NB4 (cell line): Measurements from ENCODE around the gene SHANK1.

Source experiments
- DNase-seq: peaks from one replicate; pipeline ENCODE4 v3.0.0; 2010; ENCODE audit warnings: low read depth
- H3K4me3 ChIP-seq: one replicate; pipeline ENCODE4 v1.5.1; 2011; ENCODE audit warnings: mild to moderate bottlenecking, low read depth, low read length, moderate library complexity
- MYC ChIP-seq: IDR thresholded peaks from 2 replicates; pipeline ENCODE4 v1.6.1; 2011; ENCODE audit warnings: low read depth, low read length
- POLR2A ChIP-seq: IDR thresholded peaks from 2 replicates; pipeline ENCODE4 v1.6.1; 2011; ENCODE audit warnings: mild to moderate bottlenecking; ENCODE audit not compliant: insufficient read length; ENCODE audit errors: extremely low read depth
- TF ChIP-seq, protein P1 (sequence below): IDR thresholded peaks from 2 replicates; pipeline ENCODE4 v1.6.1; 2011; ENCODE audit warnings: low read depth, low read length
- TF ChIP-seq, protein P2 (sequence below): IDR thresholded peaks from one replicate; pipeline ENCODE4 v1.5.1; 2012; ENCODE audit warnings: low read depth, low read length

The SHANK1 gene

DNA sequence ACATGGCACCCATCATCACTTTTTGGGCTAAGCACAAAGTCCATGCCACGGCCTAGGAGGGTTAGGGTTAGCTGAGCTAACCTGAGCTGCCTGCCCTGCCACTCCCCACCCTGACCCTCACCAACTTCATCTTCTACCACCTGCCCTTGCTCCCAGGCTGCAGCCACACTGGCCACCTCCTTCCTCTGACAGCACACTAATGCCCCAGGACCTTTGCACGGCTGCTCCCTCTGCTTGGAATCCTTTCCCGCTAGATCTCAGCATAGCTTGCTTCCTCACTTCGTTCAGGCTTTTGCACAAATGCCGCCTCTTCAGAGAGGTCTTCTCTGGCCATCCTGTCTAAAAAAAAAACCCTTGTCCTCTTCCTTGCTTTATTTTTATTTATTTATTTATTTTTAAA is 13.2 kb downstream of the SHANK1 start:
- no peak overlapping the region for H3K4me3 ChIP-seq
- TF ChIP-seq, protein P1, sequence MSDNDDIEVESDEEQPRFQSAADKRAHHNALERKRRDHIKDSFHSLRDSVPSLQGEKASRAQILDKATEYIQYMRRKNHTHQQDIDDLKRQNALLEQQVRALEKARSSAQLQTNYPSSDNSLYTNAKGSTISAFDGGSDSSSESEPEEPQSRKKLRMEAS, result no peak
- TF ChIP-seq MYC (no peak), POLR2A (no peak)
- TF ChIP-seq, protein P2, sequence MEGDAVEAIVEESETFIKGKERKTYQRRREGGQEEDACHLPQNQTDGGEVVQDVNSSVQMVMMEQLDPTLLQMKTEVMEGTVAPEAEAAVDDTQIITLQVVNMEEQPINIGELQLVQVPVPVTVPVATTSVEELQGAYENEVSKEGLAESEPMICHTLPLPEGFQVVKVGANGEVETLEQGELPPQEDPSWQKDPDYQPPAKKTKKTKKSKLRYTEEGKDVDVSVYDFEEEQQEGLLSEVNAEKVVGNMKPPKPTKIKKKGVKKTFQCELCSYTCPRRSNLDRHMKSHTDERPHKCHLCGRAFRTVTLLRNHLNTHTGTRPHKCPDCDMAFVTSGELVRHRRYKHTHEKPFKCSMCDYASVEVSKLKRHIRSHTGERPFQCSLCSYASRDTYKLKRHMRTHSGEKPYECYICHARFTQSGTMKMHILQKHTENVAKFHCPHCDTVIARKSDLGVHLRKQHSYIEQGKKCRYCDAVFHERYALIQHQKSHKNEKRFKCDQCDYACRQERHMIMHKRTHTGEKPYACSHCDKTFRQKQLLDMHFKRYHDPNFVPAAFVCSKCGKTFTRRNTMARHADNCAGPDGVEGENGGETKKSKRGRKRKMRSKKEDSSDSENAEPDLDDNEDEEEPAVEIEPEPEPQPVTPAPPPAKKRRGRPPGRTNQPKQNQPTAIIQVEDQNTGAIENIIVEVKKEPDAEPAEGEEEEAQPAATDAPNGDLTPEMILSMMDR, result no peak
- no peak for DNase-seq

DNA sequence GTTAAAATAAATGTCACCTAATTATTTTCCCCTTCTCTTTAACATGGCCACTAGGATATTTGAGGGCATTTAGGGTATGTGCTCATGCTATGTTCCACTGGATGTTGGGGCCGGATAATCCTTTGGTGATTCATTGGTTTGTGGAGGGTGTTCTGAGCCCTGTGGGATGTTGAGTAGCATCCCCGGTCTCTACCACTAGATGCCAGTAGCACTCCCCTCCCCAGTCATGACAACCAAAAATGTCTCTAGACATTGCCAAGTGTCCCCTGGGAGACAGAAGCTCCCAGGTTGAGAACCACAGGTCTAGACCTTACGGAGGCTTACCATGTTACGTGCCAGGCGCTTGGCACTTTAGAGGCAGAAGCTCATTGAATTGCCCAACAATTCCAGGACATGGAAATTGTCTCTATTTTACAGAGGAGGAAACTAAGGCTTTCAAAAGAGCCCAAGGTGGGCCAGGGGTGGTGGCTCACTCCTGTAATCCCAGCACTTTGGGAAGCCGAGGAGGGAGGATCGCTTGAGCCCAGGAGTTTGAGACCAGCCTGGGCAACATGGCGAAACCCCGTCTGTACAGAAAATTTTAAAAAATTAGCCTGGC is 14.1 kb downstream of the SHANK1 start:
- peak; percentile 87 for DNase-seq
- H3K4me3 ChIP-seq, result no peak overlapping the region
- TF ChIP-seq, protein P2, result peak; percentile 89
- TF ChIP-seq POLR2A, result no peak

DNA sequence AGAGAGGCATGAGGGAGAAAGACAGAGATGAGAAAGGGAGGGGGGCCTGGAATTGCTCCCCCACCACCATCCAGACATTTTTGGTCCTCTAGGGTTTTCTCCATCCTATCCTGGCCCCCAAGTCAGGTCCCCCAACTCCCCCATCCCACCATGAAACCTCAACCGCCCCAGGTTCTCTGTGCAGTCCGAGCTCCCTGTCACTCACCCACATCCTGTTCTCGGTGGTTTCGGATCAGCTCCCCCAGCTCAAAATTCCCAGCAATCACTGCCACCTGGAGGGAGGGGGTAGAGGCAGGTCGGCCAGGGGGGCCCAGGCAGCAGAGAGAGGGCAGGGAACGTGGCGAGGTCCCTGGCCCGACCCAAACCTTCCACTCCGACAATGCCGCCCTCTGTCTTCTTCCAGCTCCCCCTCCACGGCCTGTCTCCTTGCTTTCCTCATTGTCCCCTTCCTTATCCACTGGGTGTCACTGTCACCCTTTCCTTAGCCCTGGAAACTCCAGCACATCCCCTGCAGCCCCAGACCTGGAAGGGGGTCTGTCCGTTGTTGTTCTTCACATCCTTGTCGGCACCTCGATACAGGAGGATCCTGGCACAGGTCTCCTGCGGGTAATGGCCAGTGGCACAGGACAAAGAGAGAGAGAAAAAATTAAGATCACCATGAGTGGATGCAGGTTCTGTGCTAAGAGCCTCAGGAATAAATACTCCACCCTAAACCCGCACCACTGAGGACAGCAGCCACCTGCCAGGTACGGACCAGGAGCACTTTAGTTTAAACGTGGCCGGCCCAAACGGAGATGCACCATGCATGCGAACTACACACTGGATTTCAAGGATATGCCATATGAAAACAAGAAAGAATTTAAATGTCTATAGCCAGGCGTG is 15.4 kb downstream of the SHANK1 start:
- H3K4me3 ChIP-seq, result no peak overlapping the region
- peak; percentile 30 for DNase-seq

DNA sequence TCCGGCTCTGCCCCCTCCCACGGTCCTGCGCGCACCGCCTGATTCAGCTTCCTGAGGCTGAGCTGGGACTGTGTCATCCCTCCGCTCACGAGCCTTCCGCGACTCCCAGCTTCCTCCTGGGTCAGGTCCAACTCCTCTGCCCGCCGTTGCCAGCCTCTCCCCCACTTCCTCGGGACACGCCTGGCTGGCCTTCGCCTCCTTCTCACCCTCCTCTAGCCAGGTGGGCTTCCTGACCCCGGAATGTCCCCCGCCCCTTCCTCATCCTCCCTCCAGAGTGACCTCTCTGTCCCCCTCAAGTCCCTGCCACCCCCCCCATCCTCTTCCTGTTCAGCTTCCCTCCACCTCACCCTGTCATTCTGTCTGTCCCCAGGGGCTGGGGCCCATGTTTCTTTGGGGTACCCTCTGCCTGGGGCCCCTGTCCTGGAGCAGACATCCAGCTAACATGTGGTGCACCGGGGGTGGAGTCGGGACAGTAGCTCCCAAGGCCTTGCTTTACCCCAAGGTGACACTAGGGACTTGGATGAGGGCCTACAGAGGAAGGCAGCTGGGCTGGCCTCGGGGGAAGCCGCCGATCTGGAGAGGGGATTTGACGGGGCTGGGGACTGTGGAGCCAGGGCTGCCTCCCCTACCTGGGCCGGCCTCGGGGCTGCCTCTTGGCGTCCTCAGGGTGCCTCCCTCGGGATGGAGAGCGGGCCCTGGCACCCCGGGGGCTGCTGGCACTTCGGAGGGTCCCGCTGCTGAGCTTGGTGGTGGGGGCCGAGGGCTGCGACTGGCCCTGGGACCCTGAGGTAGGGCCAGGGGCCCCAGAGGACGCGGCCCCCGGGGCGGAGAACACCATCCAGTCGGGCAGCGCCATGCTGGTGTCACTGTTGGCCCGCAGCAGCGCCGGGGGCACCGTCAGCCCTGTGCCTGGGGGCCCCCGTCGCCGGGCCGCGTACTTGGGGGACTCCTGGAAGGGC is 16.5 kb downstream of the SHANK1 start:
- DNase-seq, result no peak
- TF ChIP-seq, protein P1, result no peak
- no peak for TF ChIP-seq POLR2A
- TF ChIP-seq MYC, result no peak
- TF ChIP-seq, protein P2, result no peak
- H3K4me3 ChIP-seq, result no peak overlapping the region

More for the DNA sequence above, 15.4 kb downstream of the SHANK1 start:
- TF ChIP-seq, protein P2, result no peak
- TF ChIP-seq, protein P1, result no peak
- TF ChIP-seq POLR2A, result no peak
- TF ChIP-seq MYC, result no peak

DNA sequence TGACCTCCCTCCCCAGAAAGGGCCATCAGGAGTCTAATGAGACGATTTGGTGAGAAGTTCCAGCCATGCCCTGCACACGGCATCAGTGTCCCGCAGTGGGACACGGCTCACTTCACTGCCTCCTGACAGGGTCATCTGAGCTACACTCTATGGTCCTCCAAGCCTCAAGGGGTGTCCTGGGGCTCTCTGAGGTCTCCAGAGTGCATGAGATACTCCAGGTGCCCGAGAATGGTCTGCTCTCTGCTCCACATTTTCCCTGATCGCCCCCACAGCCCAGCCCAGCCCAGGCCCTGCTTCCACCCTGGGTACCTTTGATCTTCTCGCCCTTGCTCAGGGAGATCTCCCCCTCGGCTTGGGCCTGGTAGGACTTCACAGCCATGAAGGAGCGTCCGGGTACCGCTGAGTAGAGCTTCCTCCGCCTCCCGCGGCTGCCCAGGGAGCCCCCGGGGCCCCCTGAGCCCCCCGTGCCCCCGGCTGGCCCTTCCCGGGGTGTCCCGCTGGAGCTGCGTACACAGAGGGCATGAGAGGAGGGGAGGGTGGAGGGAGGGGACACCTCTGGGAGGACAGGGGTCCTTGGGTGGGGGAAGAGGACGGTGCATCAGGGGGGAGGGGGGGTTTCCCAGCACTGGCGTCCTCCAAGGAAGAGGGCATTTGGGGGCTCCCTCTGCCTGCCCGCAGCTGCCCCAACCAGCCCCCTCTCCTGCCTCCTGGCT is 17.3 kb downstream of the SHANK1 start:
- TF ChIP-seq POLR2A (no peak), MYC (no peak)
- TF ChIP-seq, protein P2, result no peak
- TF ChIP-seq, protein P1, result no peak
- H3K4me3 ChIP-seq, result no peak overlapping the region
- no peak for DNase-seq
